LNCaP clone FGC (cell line): ENCODE results near the gene ANO4.

Source experiments
- DNase-seq: peaks from one replicate; pipeline ENCODE4 v3.0.0-alpha.2; 2011; ENCODE audit warnings: low read depth
- H3K4me3 ChIP-seq: 2 replicates; pipeline ENCODE4 v1.5.1; 2011; ENCODE audit warnings: mild to moderate bottlenecking, low read depth, low read length, control low read depth
- TF ChIP-seq, protein P1 (sequence below): IDR thresholded peaks from 2 replicates; pipeline ENCODE4 v1.5.1; 2012; ENCODE audit warnings: mild to moderate bottlenecking; ENCODE audit not compliant: control insufficient read depth, insufficient read depth; ENCODE audit errors: extremely low read depth

ANO4 gene

DNA sequence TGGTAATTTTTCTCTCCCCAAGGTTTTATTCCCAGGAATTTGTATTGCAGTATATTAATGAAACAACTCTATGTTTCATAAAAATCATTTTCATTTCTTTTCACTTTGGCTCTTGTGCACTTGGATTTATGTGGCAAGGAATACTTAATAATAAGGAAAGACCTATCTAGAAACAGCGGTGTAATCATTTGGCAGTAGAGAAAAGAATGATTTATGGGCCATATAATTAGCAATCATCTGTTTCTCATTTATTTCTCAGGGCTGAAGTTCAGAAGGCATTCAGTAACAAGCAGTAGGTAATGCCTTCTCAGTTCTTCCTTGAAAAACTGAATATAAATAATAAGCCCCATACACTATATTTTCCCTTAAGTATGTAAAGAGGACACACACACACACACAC, 172.6 kb downstream of the ANO4 start:
- no peak overlapping the region for H3K4me3 ChIP-seq
- TF ChIP-seq, protein P1, sequence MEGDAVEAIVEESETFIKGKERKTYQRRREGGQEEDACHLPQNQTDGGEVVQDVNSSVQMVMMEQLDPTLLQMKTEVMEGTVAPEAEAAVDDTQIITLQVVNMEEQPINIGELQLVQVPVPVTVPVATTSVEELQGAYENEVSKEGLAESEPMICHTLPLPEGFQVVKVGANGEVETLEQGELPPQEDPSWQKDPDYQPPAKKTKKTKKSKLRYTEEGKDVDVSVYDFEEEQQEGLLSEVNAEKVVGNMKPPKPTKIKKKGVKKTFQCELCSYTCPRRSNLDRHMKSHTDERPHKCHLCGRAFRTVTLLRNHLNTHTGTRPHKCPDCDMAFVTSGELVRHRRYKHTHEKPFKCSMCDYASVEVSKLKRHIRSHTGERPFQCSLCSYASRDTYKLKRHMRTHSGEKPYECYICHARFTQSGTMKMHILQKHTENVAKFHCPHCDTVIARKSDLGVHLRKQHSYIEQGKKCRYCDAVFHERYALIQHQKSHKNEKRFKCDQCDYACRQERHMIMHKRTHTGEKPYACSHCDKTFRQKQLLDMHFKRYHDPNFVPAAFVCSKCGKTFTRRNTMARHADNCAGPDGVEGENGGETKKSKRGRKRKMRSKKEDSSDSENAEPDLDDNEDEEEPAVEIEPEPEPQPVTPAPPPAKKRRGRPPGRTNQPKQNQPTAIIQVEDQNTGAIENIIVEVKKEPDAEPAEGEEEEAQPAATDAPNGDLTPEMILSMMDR = no peak
- DNase-seq = no peak

DNA sequence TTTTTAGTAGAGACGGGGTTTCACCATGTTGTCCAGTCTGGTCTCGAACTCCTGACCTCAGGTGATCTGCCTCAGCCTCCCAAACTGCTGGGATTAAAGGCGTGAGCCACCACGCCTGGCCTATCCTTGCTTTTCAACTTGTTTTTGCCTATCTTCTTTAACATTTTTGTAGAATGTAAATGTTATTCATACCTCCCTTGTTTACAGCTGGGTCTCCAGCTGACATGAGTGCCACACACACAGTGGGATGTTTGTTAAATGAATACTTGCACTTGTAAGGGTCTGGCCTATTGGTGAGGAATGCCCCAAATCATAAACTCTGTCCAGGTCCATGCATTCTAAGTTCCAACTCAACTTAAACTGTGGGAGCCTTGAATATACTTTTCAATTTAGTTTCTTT, 176.3 kb downstream of the ANO4 start:
- TF ChIP-seq, protein P1 = no peak
- DNase-seq = no peak
- H3K4me3 ChIP-seq = no peak overlapping the region

DNA sequence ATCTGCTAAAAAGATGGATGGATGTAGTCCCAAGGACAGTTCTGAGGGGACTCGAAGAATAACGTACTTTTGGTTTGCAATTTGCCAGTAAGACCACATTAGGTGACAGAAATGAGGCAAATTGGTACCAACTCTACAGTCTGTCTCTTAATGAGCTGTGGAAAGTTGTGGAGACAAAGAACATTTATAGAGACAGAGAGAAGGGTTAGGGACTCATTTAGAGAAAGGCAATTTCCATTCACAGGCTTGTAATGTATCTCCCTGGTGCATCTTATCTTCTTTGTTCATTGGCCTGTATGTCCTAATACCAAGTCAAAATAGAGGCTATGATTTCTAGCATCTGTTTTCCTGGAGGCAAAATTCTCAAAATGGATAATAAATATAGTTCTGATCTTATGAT, 177.5 kb downstream of the ANO4 start:
- TF ChIP-seq, protein P1 = no peak
- DNase-seq = no peak
- H3K4me3 ChIP-seq = no peak overlapping the region

DNA sequence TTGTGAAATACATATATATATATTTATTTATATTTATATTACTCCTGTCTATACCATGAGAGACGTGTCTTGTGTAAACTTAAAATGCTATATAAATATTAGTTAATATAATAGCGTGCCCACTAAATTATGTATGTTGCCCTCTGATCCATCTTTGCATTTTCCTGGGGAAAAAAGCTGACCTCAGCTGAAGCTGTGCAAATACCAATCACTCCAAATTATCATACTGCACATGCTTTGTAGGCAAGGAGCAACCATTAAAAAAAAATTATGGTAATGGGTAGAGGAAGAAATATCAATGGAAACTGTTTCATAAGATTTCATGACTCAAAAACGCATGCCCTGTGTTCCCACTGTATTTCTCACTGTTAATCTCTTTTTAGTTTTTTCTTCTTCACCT, 179.8 kb downstream of the ANO4 start:
- peak overlapping the region; percentile 10 for H3K4me3 ChIP-seq
- TF ChIP-seq, protein P1 = no peak
- DNase-seq = no peak

DNA sequence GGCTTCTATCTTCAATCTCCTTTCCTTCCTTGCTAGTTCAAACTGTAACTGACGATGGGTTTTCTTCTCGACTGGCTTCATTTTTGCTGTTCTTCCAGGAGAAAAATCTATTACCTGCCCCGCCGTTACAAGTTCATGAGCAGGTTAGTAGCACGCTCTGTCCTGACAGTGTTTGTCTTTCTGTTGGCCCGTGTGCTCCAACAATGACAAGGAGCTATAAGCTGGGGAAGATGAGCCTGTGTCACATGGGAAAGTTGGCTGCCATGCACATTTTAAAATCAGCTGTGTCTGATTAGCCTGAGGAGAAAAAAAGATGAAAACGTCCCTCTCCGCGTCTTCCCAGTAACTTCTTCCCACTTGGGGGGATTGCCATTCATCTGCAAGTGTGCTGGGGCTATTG, 180.2 kb downstream of the ANO4 start:
- peak overlapping the region; percentile 10 for H3K4me3 ChIP-seq
- TF ChIP-seq, protein P1 = no peak
- DNase-seq = peak; percentile 91

DNA sequence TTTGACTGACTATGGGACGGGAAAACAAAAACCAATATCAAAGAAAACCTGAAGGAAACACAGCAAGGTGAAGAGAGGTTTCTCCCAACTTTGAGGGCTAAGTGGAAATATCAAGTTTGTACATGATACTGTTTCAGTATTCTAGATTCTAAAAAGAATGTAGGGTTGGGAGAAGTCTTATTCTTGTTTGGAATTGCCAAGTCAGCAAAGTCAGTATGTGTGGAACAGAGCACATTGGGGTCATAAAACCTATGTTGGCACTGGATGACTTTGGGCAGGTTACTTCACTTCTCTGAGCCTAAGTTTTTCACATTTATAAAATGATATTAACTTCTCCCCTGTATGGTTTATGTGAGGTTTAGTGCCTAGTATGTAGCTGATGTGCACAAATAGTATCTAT, 182.2 kb downstream of the ANO4 start:
- no peak for DNase-seq
- H3K4me3 ChIP-seq = no peak overlapping the region
- TF ChIP-seq, protein P1 = no peak

DNA sequence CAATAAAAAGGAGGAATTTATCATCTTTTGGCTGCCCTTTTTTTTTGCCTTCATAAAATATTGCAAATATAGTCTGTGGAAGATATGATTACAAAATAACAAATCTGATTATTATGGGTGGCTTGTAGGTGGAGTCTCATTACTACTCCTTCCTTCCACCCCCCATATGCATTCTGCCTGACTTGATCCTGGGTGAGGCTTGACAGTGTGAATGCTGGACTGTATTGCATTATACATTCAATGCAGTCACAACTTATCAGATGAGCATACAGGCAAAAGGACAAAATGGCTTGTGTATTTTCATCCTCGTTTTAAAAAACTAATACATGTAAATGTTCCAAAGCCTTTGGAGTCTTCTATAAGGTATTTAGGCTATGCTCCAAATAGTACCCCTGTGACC, 186.3 kb downstream of the ANO4 start:
- TF ChIP-seq, protein P1 = no peak
- H3K4me3 ChIP-seq = no peak overlapping the region
- no peak for DNase-seq
